HEK293T (cell line): Measurements from ENCODE around the gene ALDH3A1.

Experiments
- CTCF ChIA-PET: fragments of 350-600 bp; formaldehyde crosslinking; extraction: SDS; loops from one replicate; lab custom pipeline; 2021; ENCODE audit warnings: antibody characterized with exemption, inconsistent platforms; lab: Yijun Ruan, JAX
- POLR2A ChIA-PET: fragments of 350-600 bp; formaldehyde crosslinking; extraction: SDS; loops from one replicate; lab custom pipeline; 2020; ENCODE audit warnings: antibody characterized with exemption, inconsistent platforms; lab: Yijun Ruan, JAX
- DNase-seq: peaks from one replicate; pipeline ENCODE4 v3.0.0; 2012; ENCODE audit warnings: mixed read lengths; ENCODE audit errors: extremely low spot score
- ARNT ChIP-seq: fragments of 450-650 bp; IDR thresholded peaks from 2 replicates; pipeline ENCODE4 v1.6.1; 2017; ENCODE audit warnings: mild to moderate bottlenecking
- BHLHE40 ChIP-seq: fragments of 450-650 bp; IDR thresholded peaks from 2 replicates; pipeline ENCODE4 v1.6.1; 2016; ENCODE audit warnings: mild to moderate bottlenecking, moderate library complexity, borderline replicate concordance
- CTBP1 ChIP-seq: fragments of 450-650 bp; IDR thresholded peaks from 2 replicates; pipeline ENCODE4 v1.6.1; 2016; ENCODE audit warnings: borderline replicate concordance
- ELF4 ChIP-seq: fragments of 450-650 bp; IDR thresholded peaks from 2 replicates; pipeline ENCODE4 v1.6.1; 2017; ENCODE audit warnings: antibody characterized with exemption
- FOXA1 ChIP-seq: fragments of 450-650 bp; IDR thresholded peaks from 2 replicates; pipeline ENCODE4 v1.6.1; 2016; ENCODE audit warnings: mild to moderate bottlenecking
- FOXK2 ChIP-seq: fragments of 450-650 bp; IDR thresholded peaks from 2 replicates; pipeline ENCODE4 v1.6.1; 2016; ENCODE audit warnings: mild to moderate bottlenecking
- FOXM1 ChIP-seq: fragments of 450-650 bp; IDR thresholded peaks from 2 replicates; pipeline ENCODE4 v1.6.1; 2017; ENCODE audit warnings: mild to moderate bottlenecking, borderline replicate concordance
- HDGF ChIP-seq: fragments of 450-650 bp; IDR thresholded peaks from 2 replicates; pipeline ENCODE4 v1.6.1; 2017; ENCODE audit warnings: antibody characterized with exemption, borderline replicate concordance
- L3MBTL2 ChIP-seq: fragments of 450-650 bp; conservative IDR thresholded peaks from 2 replicates; pipeline ENCODE4 v1.6.1; 2016; ENCODE audit warnings: mild to moderate bottlenecking
- LEF1 ChIP-seq: fragments of 450-650 bp; IDR thresholded peaks from 2 replicates; pipeline ENCODE4 v1.6.1; 2017; ENCODE audit warnings: mild to moderate bottlenecking, borderline replicate concordance
- NFRKB ChIP-seq: fragments of 450-650 bp; IDR thresholded peaks from 2 replicates; pipeline ENCODE4 v1.6.1; 2016; ENCODE audit warnings: mild to moderate bottlenecking, moderate library complexity
- PKNOX1 ChIP-seq: fragments of 450-650 bp; IDR thresholded peaks from 2 replicates; pipeline ENCODE4 v1.6.1; 2016
- SP1 ChIP-seq: fragments of 450-650 bp; IDR thresholded peaks from 2 replicates; pipeline ENCODE4 v1.6.1; 2017
- SUZ12 ChIP-seq: fragments of 450-650 bp; IDR thresholded peaks from 2 replicates; pipeline ENCODE4 v1.6.1; 2016; ENCODE audit warnings: mild to moderate bottlenecking
- TARDBP ChIP-seq: fragments of 450-650 bp; IDR thresholded peaks from 2 replicates; pipeline ENCODE4 v1.6.1; 2016
- ZNF384 ChIP-seq: fragments of 450-650 bp; IDR thresholded peaks from 2 replicates; pipeline ENCODE4 v1.6.1; 2016

The ALDH3A1 gene

GRCh38 chr17:19739241-19740201, 8.6 kb downstream of the ALDH3A1 start:
- no peak for DNase-seq
- no peak for TF ChIP-seq CTBP1
- TF ChIP-seq ARNT, result no peak
- TF ChIP-seq FOXK2, result no peak
- TF ChIP-seq NFRKB, result no peak
- TF ChIP-seq FOXA1, result no peak
- no peak for TF ChIP-seq BHLHE40
- no peak for TF ChIP-seq HDGF
- TF ChIP-seq L3MBTL2, result no peak
- TF ChIP-seq SP1, result no peak
- TF ChIP-seq FOXM1, result no peak
- TF ChIP-seq ELF4, result no peak
- no peak for TF ChIP-seq ZNF384
- TF ChIP-seq SUZ12, result no peak
- no peak for TF ChIP-seq LEF1
- no peak for TF ChIP-seq PKNOX1
- CTCF ChIA-PET, result no interaction called here
- POLR2A ChIA-PET, result interaction anchor here (1.1 kb wide), 1 partner anchor 91 kb away, joined by 3 read pairs; the partner anchor contains the start of gene ALDH3A2

- TF ChIP-seq FOXK2, result no peak
- TF ChIP-seq SUZ12, result no peak
- no peak for TF ChIP-seq TARDBP
- no peak for TF ChIP-seq HDGF
- no peak for TF ChIP-seq FOXM1
- TF ChIP-seq ZNF384, result no peak
- TF ChIP-seq NFRKB, result no peak
- no peak for TF ChIP-seq BHLHE40
- TF ChIP-seq FOXA1, result no peak
- POLR2A ChIA-PET, result interaction anchor here (1.2 kb wide), 1 partner anchor 83 kb away, joined by 3 read pairs; no protein-coding TSS in a partner anchor
- no peak for DNase-seq
- CTCF ChIA-PET, result no interaction called here
Observed at GRCh38 chr17:19738757-19739156, 9.3 kb downstream of the ALDH3A1 start.

GRCh38 chr17:19738073-19738449, 10.0 kb downstream of the ALDH3A1 start:
- POLR2A ChIA-PET, result interaction anchor here (1.2 kb wide), 1 partner anchor 83 kb away, joined by 3 read pairs; no protein-coding TSS in a partner anchor
- CTCF ChIA-PET, result no interaction called here
- TF ChIP-seq BHLHE40, result no peak
- no peak for TF ChIP-seq TARDBP
- TF ChIP-seq CTBP1, result no peak
- TF ChIP-seq NFRKB, result no peak
- TF ChIP-seq ZNF384, result no peak
- TF ChIP-seq PKNOX1, result no peak
- no peak for TF ChIP-seq FOXA1
- TF ChIP-seq FOXM1, result no peak
- no peak for TF ChIP-seq FOXK2
- no peak for TF ChIP-seq L3MBTL2
- no peak for TF ChIP-seq LEF1
- DNase-seq, result no peak

GRCh38 chr17:19737305-19738072, 10.6 kb downstream of the ALDH3A1 start:
- TF ChIP-seq ZNF384, result no peak
- TF ChIP-seq TARDBP, result no peak
- no peak for TF ChIP-seq NFRKB
- no peak for TF ChIP-seq ARNT
- no peak for TF ChIP-seq FOXK2
- TF ChIP-seq PKNOX1, result no peak
- TF ChIP-seq SP1, result no peak
- TF ChIP-seq BHLHE40, result no peak
- TF ChIP-seq HDGF, result no peak
- TF ChIP-seq L3MBTL2, result no peak
- no peak for TF ChIP-seq SUZ12
- TF ChIP-seq FOXM1, result no peak
- POLR2A ChIA-PET, result interaction anchor here (1.2 kb wide), 1 partner anchor 82 kb away, joined by 3 read pairs; no protein-coding TSS in a partner anchor
- CTCF ChIA-PET, result no interaction called here
- DNase-seq, result no peak

GRCh38 chr17:19736071-19736470, 12.0 kb downstream of the ALDH3A1 start:
- ChIA-PET POLR2A (interaction anchor here (1.3 kb wide), 1 partner anchor 9 kb away, joined by 10 read pairs; no protein-coding TSS in a partner anchor), CTCF (no interaction called here)
- TF ChIP-seq HDGF, result no peak
- TF ChIP-seq ARNT, result no peak
- no peak for DNase-seq
